Measurements from ENCODE around the gene TCEAL9.

GRCh38 chrX:103393487-103393886 is 37.2 kb downstream of the TCEAL9 start:
- no peak for TF ChIP-seq EZH2 (IDR thresholded peaks at IDR 0.05; ENCODE audit: borderline replicate concordance, low read depth, low read length, severe bottlenecking)
- TF ChIP-seq CTCF (IDR thresholded peaks at IDR 0.05; ENCODE audit: extremely low read depth in 1 of 2, insufficient read depth in 1 of 2, low read depth in 1 of 2, low read length in 2 of 2): no peak
- no peak for TF ChIP-seq POLR2AphosphoS5 (IDR thresholded peaks at IDR 0.05; ENCODE audit: insufficient read depth, low read depth, low read length)
- no peak for TF ChIP-seq MAX (IDR thresholded peaks at IDR 0.05; ENCODE audit: insufficient read depth, insufficient read length)
- TF ChIP-seq POLR2A (IDR thresholded peaks at IDR 0.05; ENCODE audit: low read depth, low read length): no peak
- no peak for TF ChIP-seq FOS (IDR thresholded peaks at IDR 0.05; ENCODE audit: borderline replicate concordance, insufficient read depth, low read length)

Data from endothelial cell of umbilical vein (primary cell).